Panc1 (cell line): ENCODE measurements around the gene SCLY. TPM values are rescaled to one million over a fixed set of nuclear protein-coding genes. Genes with fewer than 3 reads are reported as not detected.

Source experiments
- ATAC-seq: fragments of 200-7000 bp; cut with Tn5 transposase; 2 replicates; pipeline ENCODE4 v1.9.1; 2020; ENCODE audit warnings: mild to moderate bottlenecking, moderate library complexity
- BruUV-seq: library from RNA; stranded (reverse); fragments of 400-500 nt; replicated peaks from 2 replicates; lab custom pipeline; 2021; lab: Mats Ljungman, UMichigan
- CTCF ChIA-PET: fragments of 300-600 bp; sonication (Branson Sonifier 250); formaldehyde crosslinking; loops from one replicate; lab custom pipeline; 2022; ENCODE audit warnings: antibody characterized with exemption; lab: Charles Lee
- POLR2A ChIA-PET: fragments of 300-600 bp; sonication (Branson Sonifier 250); formaldehyde crosslinking; loops from one replicate; lab custom pipeline; 2022; ENCODE audit warnings: antibody characterized with exemption; lab: Charles Lee
- DNase-seq: peaks from one replicate; pipeline ENCODE4 v3.0.0-alpha.2; 2010; ENCODE audit warnings: low read depth, low spot score
- H3K27ac ChIP-seq: 2 replicates; pipeline ENCODE4 v1.5.1; 2011; ENCODE audit warnings: mild to moderate bottlenecking, low read length, inconsistent platforms
- H3K27me3 ChIP-seq: fragments of 200-500 bp; sonication (Bioruptor generic); 2 replicates; pipeline ENCODE4 v1.6.0; 2014; ENCODE audit warnings: low read length, inconsistent platforms; ENCODE audit not compliant: control insufficient read depth, insufficient read depth
- H3K36me3 ChIP-seq: fragments of 200-500 bp; sonication (Bioruptor generic); 2 replicates; pipeline ENCODE4 v1.5.1; 2014; ENCODE audit warnings: inconsistent platforms, mild to moderate bottlenecking, low read length, moderate library complexity; ENCODE audit not compliant: control insufficient read depth, insufficient read depth
- H3K4me1 ChIP-seq: 2 replicates; pipeline ENCODE4 v1.5.1; 2011; ENCODE audit warnings: inconsistent platforms, mild to moderate bottlenecking, low read length, moderate library complexity; ENCODE audit not compliant: control insufficient read depth, insufficient read depth
- H3K4me3 ChIP-seq, 2 experiments: 2 replicates each; pipeline ENCODE4 v1.5.1; 2011 to 2012; ENCODE audit warnings: low read depth in 2 of 2, low read length in 2 of 2, mild to moderate bottlenecking in 2 of 2, inconsistent platforms in 1 of 2, moderate library complexity in 1 of 2
- H3K9me3 ChIP-seq: fragments of 200-500 bp; sonication (Bioruptor generic); 2 replicates; pipeline ENCODE4 v1.5.1; 2014; ENCODE audit warnings: low read depth, mild to moderate bottlenecking, inconsistent platforms, low read length, moderate library complexity; ENCODE audit not compliant: control insufficient read depth, insufficient read depth
- CTCF ChIP-seq: fragments of 450-650 bp; IDR thresholded peaks from 2 replicates; pipeline ENCODE4 v1.5.1; 2017; ENCODE audit warnings: mild to moderate bottlenecking
- POLR2AphosphoS5 ChIP-seq: IDR thresholded peaks from 2 replicates; pipeline ENCODE4 v1.6.1; 2012; ENCODE audit warnings: mild to moderate bottlenecking, low read depth, low read length, moderate library complexity
- REST ChIP-seq, 2 experiments: IDR thresholded peaks; 2 replicates each; pipeline ENCODE4 v1.6.1; 2011 to 2012; ENCODE audit warnings: low read depth in 2 of 2, control low read depth in 1 of 2, low read length in 1 of 2, mild to moderate bottlenecking in 1 of 2, moderate library complexity in 1 of 2; ENCODE audit not compliant: insufficient read depth in 1 of 2
- SIN3A ChIP-seq: IDR thresholded peaks from 2 replicates; pipeline ENCODE4 v1.6.1; 2012; ENCODE audit warnings: low read depth, mild to moderate bottlenecking, low read length, moderate library complexity, borderline replicate concordance; ENCODE audit not compliant: insufficient read depth
- TCF7L2 ChIP-seq: IDR thresholded peaks from 2 replicates; pipeline ENCODE4 v1.6.1; 2011; ENCODE audit warnings: mild to moderate bottlenecking, low read depth, low read length, inconsistent platforms
- in situ Hi-C: cut with HindIII; loops from 2 replicates; pipeline ENCODE4 v1.10.0; 2016; ENCODE audit warnings: low sequenced_read_pairs, low pct_unique_long_range_greater_than_20kb
- intact Hi-C: fragments of 100-400 bp; cut with micrococcal nuclease; formaldehyde crosslinking; loops from one replicate; pipeline ENCODE4 v1.10.0; 2022; ENCODE audit not compliant: unreplicated experiment
- total RNA-seq: library from RNA; stranded (reverse); gene quantifications from one replicate; pipeline ENCODE4 v1.2.1, GENCODE V29; 2021; ENCODE audit not compliant: unreplicated experiment

Gene SCLY
- total RNA-seq, 1 experiment from 2014 or later, result 31.4 TPM

GRCh38 chr2:238069877-238070276, 9.1 kb downstream of the SCLY start:
- TF ChIP-seq TCF7L2 (no peak), SIN3A (no peak), CTCF (no peak), POLR2AphosphoS5 (no peak)
- H3K27ac ChIP-seq, result no peak overlapping the region
- peaks cover 9% of the 10 kb centered on the region for H3K36me3 ChIP-seq
- ChIA-PET CTCF (no interaction called here), POLR2A (no interaction called here)
- no peaks in the 10 kb centered on the region for H3K4me1 ChIP-seq
- ATAC-seq (no peak), DNase-seq (no peak)
- no peak overlapping the region for H3K4me3 ChIP-seq
- H3K27me3 ChIP-seq, result no peaks in the 10 kb centered on the region
- intact Hi-C loops (no loop called here), in situ Hi-C loops (no loop called here)
- H3K9me3 ChIP-seq, result peaks cover 10% of the 10 kb centered on the region; the same call in 1 of the 2 replicates
- no TSS peak for BruUV-seq

GRCh38 chr2:238075397-238075796, 14.6 kb downstream of the SCLY start:
- H3K9me3 ChIP-seq, result peaks cover 16% of the 10 kb centered on the region; the same call in 1 of the 2 replicates
- no peaks in the 10 kb centered on the region for H3K36me3 ChIP-seq
- POLR2A ChIA-PET, result interaction anchor here (0.6 kb wide), 1 partner anchor 14 kb away, joined by 5 read pairs; no protein-coding TSS in a partner anchor
- no peak overlapping the region for H3K27ac ChIP-seq
- no TSS peak for BruUV-seq
- no peak overlapping the region for H3K4me3 ChIP-seq
- in situ Hi-C loops, result no loop called here
- intact Hi-C loops, result no loop called here
- ATAC-seq (no peak), DNase-seq (no peak)
- no peaks in the 10 kb centered on the region for H3K4me1 ChIP-seq
- no peaks in the 10 kb centered on the region for H3K27me3 ChIP-seq
- TF ChIP-seq REST (IDR thresholded peaks at IDR 0.05; ENCODE audit: insufficient read depth in 1 of 2, low read depth in 2 of 2, low read length in 1 of 2) (no peak), SIN3A (no peak), POLR2AphosphoS5 (no peak), CTCF (no peak), TCF7L2 (no peak)
- CTCF ChIA-PET, result interaction anchor here (0.6 kb wide), 1 partner anchor 101 kb away, joined by 5 read pairs; no protein-coding TSS in a partner anchor
